Measurements from ENCODE around the gene JPH3.

The JPH3 gene

GRCh38 chr16:87644596-87644995 lies 42.3 kb downstream of the JPH3 start:
- no peak for TF ChIP-seq CTCF (IDR thresholded peaks at IDR 0.05; ENCODE audit: control extremely low read depth, extremely low read depth, low read depth, missing control alignments)

GRCh38 chr16:87645802-87646201 lies 43.5 kb downstream of the JPH3 start:
- DNase-seq (ENCODE audit: extremely low spot score) = no peak
- TF ChIP-seq CTCF (IDR thresholded peaks at IDR 0.05; ENCODE audit: control extremely low read depth, extremely low read depth, low read depth, missing control alignments) = no peak
- CTCF ChIA-PET = interaction anchor here (1.3 kb wide), 1 partner anchor 9 kb away, joined by 3 read pairs; no protein-coding TSS in a partner anchor
- POLR2A ChIA-PET = no interaction called here

More at GRCh38 chr16:87644596-87644995, 42.3 kb downstream of the JPH3 start:
- no peak for DNase-seq (ENCODE audit: extremely low spot score)
- POLR2A ChIA-PET = no interaction called here
- CTCF ChIA-PET = interaction anchor here (1.3 kb wide), 1 partner anchor 8 kb away, joined by 3 read pairs; no protein-coding TSS in a partner anchor

DNA sequence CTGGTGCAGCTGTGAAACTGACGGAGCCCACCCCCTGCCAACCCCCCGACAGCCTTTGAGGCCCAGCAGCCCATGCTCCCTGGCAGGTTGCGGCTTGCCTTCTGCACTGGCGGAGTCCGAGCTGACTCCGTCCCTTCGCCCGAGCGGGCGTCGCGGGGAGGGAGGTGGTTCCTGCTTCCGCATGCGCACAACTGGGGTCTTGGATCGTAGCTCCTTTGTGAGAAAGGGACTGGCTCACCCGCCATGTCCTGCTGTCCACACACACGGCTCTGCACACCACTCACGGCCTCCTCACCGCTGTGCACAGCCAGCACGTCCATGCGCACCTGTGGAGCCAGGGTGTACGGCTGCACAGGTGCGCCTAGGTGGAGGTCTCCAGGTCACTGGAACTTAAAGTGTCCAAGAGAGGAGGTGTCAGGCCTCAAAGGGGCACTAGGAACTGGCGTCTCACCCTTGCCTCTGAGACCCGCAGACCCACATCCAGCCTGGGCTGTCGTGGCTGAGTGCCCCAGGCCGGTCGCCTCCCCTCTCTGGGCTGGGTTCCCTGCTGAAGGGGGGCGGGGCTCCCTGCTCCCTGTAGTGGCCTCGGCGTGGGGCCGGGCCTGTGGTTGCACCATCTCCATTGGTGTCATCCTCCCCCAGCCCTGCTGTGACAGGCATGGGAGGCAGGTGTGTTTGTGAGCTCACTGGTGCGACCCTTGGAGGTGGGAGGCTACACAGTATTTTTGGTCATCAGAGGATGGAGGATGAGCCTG lies 45.3 kb downstream of the JPH3 start:
- ChIA-PET POLR2A (no interaction called here), CTCF (interaction anchor here (1.8 kb wide), 1 partner anchor 11 kb away, joined by 9 read pairs; no protein-coding TSS in a partner anchor)
- TF ChIP-seq CTCF (IDR thresholded peaks at IDR 0.05; ENCODE audit: control extremely low read depth, extremely low read depth, low read depth, missing control alignments) = no peak
- DNase-seq (ENCODE audit: extremely low spot score) = no peak

DNA sequence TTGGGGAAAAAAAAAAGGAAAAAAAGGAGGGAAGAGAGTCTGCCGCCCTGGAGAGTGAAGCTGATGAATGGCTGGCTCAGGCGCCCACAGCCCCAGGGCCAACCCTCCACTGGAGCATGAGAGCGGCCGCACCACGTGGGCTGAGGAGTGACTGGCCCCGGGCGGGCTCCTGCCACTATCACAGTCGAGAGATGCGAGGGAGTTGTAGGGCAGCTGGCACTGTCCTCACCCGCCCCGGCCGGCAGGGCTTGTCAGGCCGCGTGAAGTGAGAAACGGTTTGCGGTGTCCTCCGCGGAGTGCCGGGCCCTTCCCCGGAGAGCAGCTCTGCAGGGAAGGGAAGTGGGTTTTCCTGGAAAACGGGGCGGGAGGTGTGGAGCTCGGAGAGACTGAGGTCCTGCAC lies 45.9 kb downstream of the JPH3 start:
- POLR2A ChIA-PET = no interaction called here
- TF ChIP-seq CTCF (IDR thresholded peaks at IDR 0.05; ENCODE audit: control extremely low read depth, extremely low read depth, low read depth, missing control alignments) = no peak
- DNase-seq (ENCODE audit: extremely low spot score) = no peak
- CTCF ChIA-PET = no interaction called here

GRCh38 chr16:87648698-87649487 lies 46.6 kb downstream of the JPH3 start:
- CTCF ChIA-PET = interaction anchor here (1.1 kb wide), 1 partner anchor 13 kb away, joined by 4 read pairs; no protein-coding TSS in a partner anchor
- POLR2A ChIA-PET = no interaction called here
- no peak for TF ChIP-seq CTCF (IDR thresholded peaks at IDR 0.05; ENCODE audit: control extremely low read depth, extremely low read depth, low read depth, missing control alignments)
- DNase-seq (ENCODE audit: extremely low spot score) = no peak

GRCh38 chr16:87652386-87652785 lies 50.1 kb downstream of the JPH3 start:
- no peak for TF ChIP-seq CTCF (IDR thresholded peaks at IDR 0.05; ENCODE audit: control extremely low read depth, extremely low read depth, low read depth, missing control alignments)
- no peak for DNase-seq (ENCODE audit: extremely low spot score)
- POLR2A ChIA-PET = no interaction called here
- CTCF ChIA-PET = interaction anchor here (1.8 kb wide), 1 partner anchor 12 kb away, joined by 10 read pairs; no protein-coding TSS in a partner anchor
